ENCODE data around the gene APBA1. TPM values are rescaled to one million over a fixed set of nuclear protein-coding genes. Genes with fewer than 3 reads are reported as not detected.

Gene APBA1
- total RNA-seq, 1 experiment from 2014 or later, result 1.8 TPM

- no peaks in the 10 kb centered on the region for H4K20me1 ChIP-seq (ENCODE audit: control insufficient read depth, insufficient read depth, insufficient read length)
- TF ChIP-seq CTCF (conservative IDR thresholded peaks at IDR 0.05), result peak; percentile 88
- no peak overlapping the region for H3K27ac ChIP-seq (ENCODE audit: insufficient read length, low read depth, low read length)
- Mint-ChIP-seq H3K4me3 (no peak overlapping the region), H3K9me3 (peaks cover 23 to 35% of the 10 kb centered on the region in 2 experiments), H3K27ac (no peak overlapping the region), H3K36me3 (ENCODE audit: insufficient read depth in 1 of 3, low read depth in 3 of 3) (peaks cover 15 to 24% (median 22%) of the 10 kb centered on the region in 3 experiments; a peak in 6 of 7 replicates), H3K27me3 (ENCODE audit: low read depth) (no peaks in the 10 kb centered on the region), H3K4me1 (peaks cover 5 to 11% of the 10 kb centered on the region in 2 experiments; a peak in 2 of 4 replicates)
- no peaks in the 10 kb centered on the region for H3K9me3 ChIP-seq (ENCODE audit: control insufficient read depth, low read depth, low read length)
- no peaks in the 10 kb centered on the region for H3K79me2 ChIP-seq (ENCODE audit: insufficient read depth, low read length)
- no peak overlapping the region for H2BK12ac ChIP-seq (ENCODE audit: insufficient read length, low read depth, low read length)
- no peak overlapping the region for H3K18ac ChIP-seq (ENCODE audit: insufficient read length, low read depth, low read length)
- no CpG with 5 or more reads among the region's 16 CpGs for WGBS (ENCODE audit: extremely low coverage, insufficient read length, low lambda C conversion rate)
- H4K8ac ChIP-seq (replicated peaks; ENCODE audit: insufficient read length, low read depth, low read length), result no peak overlapping the region
- no peaks in the 10 kb centered on the region for H3K4me1 ChIP-seq (ENCODE audit: insufficient read depth, low read length)
- H2AK5ac ChIP-seq (ENCODE audit: insufficient read length, low read length), result no peak overlapping the region
- no peak overlapping the region for H2BK5ac ChIP-seq (ENCODE audit: insufficient read length, low read length)
- H2BK15ac ChIP-seq (ENCODE audit: low read depth, low read length), result no peak overlapping the region
- H2BK120ac ChIP-seq (ENCODE audit: low read depth, low read length, poor library complexity, severe bottlenecking), result no peak overlapping the region
- H3K14ac ChIP-seq (ENCODE audit: insufficient read depth, low read length), result no peak overlapping the region
- no peak overlapping the region for H4K5ac ChIP-seq (ENCODE audit: insufficient read length, low read depth, low read length)
- H3K23ac ChIP-seq (ENCODE audit: insufficient read length, low read depth, low read length), result no peak overlapping the region
- H3K4ac ChIP-seq (ENCODE audit: low read depth, low read length), result no peak overlapping the region
- no peak overlapping the region for H4K91ac ChIP-seq (ENCODE audit: insufficient read length, low read depth, low read length)
- no peak overlapping the region for H3K9ac ChIP-seq (ENCODE audit: extremely low read depth, insufficient read length, low read length)
- H3K27me3 ChIP-seq (ENCODE audit: insufficient read depth, low read length), result no peaks in the 10 kb centered on the region
- H2BK20ac ChIP-seq (ENCODE audit: low read depth, low read length, poor library complexity, severe bottlenecking), result no peak overlapping the region
- H3K4me2 ChIP-seq (ENCODE audit: insufficient read depth, insufficient read length, low read length), result no peak overlapping the region
- no peak overlapping the region for H2AFZ ChIP-seq (ENCODE audit: low read length)
- no peaks in the 10 kb centered on the region for H3K23me2 ChIP-seq (ENCODE audit: insufficient read length, low read depth, low read length, poor library complexity, severe bottlenecking)
- H3K79me1 ChIP-seq (ENCODE audit: insufficient read depth, low read depth, low read length, poor library complexity, severe bottlenecking), result no peaks in the 10 kb centered on the region
- peak; percentile 74 for DNase-seq
- H3K56ac ChIP-seq (ENCODE audit: insufficient read length, low read depth, low read length), result no peak overlapping the region
- no peak overlapping the region for H3T11ph ChIP-seq (ENCODE audit: low read length)
Measured at GRCh38 chr9:69421908-69422801, 250.0 kb downstream of the APBA1 start.

All from H9 (cell line).